SK-N-MC (cell line): ENCODE results near the gene WDR72.
A peak's percentile ranks its signal among the peaks of the same experiment; 100 is the strongest.
"Not testable (repeated sequence)": the region's sequence is repeated elsewhere in the genome, so short reads cannot be mapped to it uniquely, and the experiment has no call there.

ENCODE experiments used
- DNase-seq: peaks from one replicate; pipeline ENCODE4 v3.0.0-alpha.2; 2011; ENCODE audit warnings: low read depth, low spot score
- H3K27ac ChIP-seq: fragments of 200-600 bp; sonication (generic); 2 replicates; pipeline ENCODE4 v1.5.1; 2016; ENCODE audit warnings: mixed run types
- H3K36me3 ChIP-seq: fragments of 200-600 bp; sonication (generic); 2 replicates; pipeline ENCODE4 v1.6.1; 2017; ENCODE audit warnings: antibody characterized with exemption, low read length, mixed read lengths; ENCODE audit not compliant: insufficient read depth
- H3K4me3 ChIP-seq: fragments of 200-600 bp; sonication (generic); 2 replicates; pipeline ENCODE4 v1.5.1; 2016
- H3K9ac ChIP-seq: fragments of 200-600 bp; sonication (generic); 2 replicates; pipeline ENCODE4 v1.8.0; 2017; ENCODE audit warnings: mixed run types, mixed read lengths; ENCODE audit not compliant: insufficient read length
- H3K9me3 ChIP-seq: fragments of 200-600 bp; sonication (generic); 2 replicates; pipeline ENCODE4 v1.6.1; 2017; ENCODE audit warnings: low read depth, mild to moderate bottlenecking, antibody characterized with exemption, low read length, moderate library complexity, mixed read lengths
- EZH2 ChIP-seq: fragments of 200-600 bp; sonication (generic); IDR thresholded peaks from one replicate; pipeline ENCODE4 v1.6.1; 2017; ENCODE audit warnings: antibody characterized with exemption
- FOXP2 ChIP-seq: optimal IDR thresholded peaks from 2 replicates; pipeline ENCODE3; 2011; ENCODE audit warnings: mild to moderate bottlenecking, moderate library complexity; ENCODE audit not compliant: insufficient read depth; ENCODE audit errors: extremely low read length, control extremely low read depth
- POLR2AphosphoS5 ChIP-seq: IDR thresholded peaks from 2 replicates; pipeline ENCODE4 v1.6.1; 2012; ENCODE audit warnings: mild to moderate bottlenecking, low read depth, low read length, borderline replicate concordance

The WDR72 gene

GRCh38 chr15:53759411-53759931 is at the start of gene WDR72:
TSS of gene WDR72 (minus strand) at chr15:53759663. CDS start at chr15:53733149, 26,514 bp downstream.
- Histone ChIP-seq H3K9ac (no peak within 1 kb of the TSS), H3K4me3 (no peak within 1 kb of the TSS), H3K36me3 (no peaks in the 10 kb centered on the region), H3K9me3 (no peaks in the 10 kb centered on the region), H3K27ac (no peak within 1 kb of the TSS)
- no peak for TF ChIP-seq EZH2
- no peak for TF ChIP-seq FOXP2
- no peak for DNase-seq

- Histone ChIP-seq H3K9me3 (no peaks in the 10 kb centered on the region), H3K27ac (peak overlapping the region; percentile 30; the same call in 1 of the 2 replicates), H3K36me3 (no peaks in the 10 kb centered on the region), H3K9ac (no peak overlapping the region), H3K4me3 (peak overlapping the region; percentile 38)
- DNase-seq = no peak
- TF ChIP-seq FOXP2 (no peak), POLR2AphosphoS5 (no peak), EZH2 (no peak)
These were observed 48.7 kb upstream of the WDR72 start for GRCh38 chr15:53808058-53808706.

DNA sequence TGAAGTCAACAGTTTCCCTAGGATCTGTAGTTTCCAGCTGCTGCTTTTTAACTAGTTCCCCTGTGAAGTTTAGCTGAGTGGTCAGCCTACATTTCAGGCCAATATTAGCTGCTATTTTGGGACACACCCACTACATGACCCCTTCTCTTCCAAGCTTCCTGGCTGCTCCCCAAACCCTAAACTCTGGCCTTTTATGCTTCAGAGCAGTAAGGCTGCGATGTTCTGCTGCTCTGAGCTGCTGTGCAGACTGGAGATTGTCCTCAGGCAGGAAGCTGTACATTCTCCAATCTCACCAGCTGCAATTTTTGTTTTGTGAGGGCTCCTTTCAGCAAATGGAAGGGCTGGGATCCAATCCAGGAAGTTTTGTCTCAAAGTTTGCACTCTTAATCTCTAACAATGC is 48.0 kb upstream of the WDR72 start:
- Histone ChIP-seq H3K9me3 (no peaks in the 10 kb centered on the region), H3K9ac (no peak overlapping the region), H3K27ac (0 out of 2 replicates have a peak overlapping the region, but pooled peaks have one; percentile 30), H3K36me3 (no peaks in the 10 kb centered on the region), H3K4me3 (0 out of 2 replicates have a peak overlapping the region, but pooled peaks have one; percentile 21)
- no peak for TF ChIP-seq POLR2AphosphoS5
- no peak for TF ChIP-seq EZH2
- no peak for TF ChIP-seq FOXP2
- no peak for DNase-seq

DNA sequence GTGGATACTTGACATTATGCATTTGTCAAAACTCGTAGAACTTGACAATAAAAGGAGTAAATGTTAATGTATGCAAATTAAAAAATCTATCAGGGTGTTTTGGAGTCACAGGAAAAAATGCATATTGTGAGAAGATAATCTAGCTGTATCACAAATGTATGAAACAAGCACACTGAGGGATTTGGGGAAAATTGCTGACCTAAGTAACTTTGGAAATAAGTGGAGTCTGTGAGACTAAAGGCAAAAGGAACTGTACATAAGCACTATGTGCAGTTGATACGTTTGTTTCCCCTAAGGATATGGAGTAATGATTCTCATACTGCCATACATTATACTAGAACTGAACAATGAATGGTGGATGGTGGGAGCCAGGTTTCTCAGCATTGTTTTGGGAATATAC is 43.2 kb upstream of the WDR72 start:
- TF ChIP-seq EZH2 (no peak), FOXP2 (no peak), POLR2AphosphoS5 (no peak)
- Histone ChIP-seq H3K9ac (no peak overlapping the region), H3K4me3 (no peak overlapping the region), H3K36me3 (no peaks in the 10 kb centered on the region), H3K9me3 (no peaks in the 10 kb centered on the region), H3K27ac (no peak overlapping the region)
- DNase-seq = no peak

GRCh38 chr15:53791581-53791980 is 32.1 kb upstream of the WDR72 start:
- Histone ChIP-seq H3K27ac (no peak overlapping the region), H3K4me3 (no peak overlapping the region), H3K9me3 (no peaks in the 10 kb centered on the region), H3K36me3 (no peaks in the 10 kb centered on the region), H3K9ac (no peak overlapping the region)
- DNase-seq = no peak
- TF ChIP-seq FOXP2 (no peak), POLR2AphosphoS5 (no peak), EZH2 (no peak)

DNA sequence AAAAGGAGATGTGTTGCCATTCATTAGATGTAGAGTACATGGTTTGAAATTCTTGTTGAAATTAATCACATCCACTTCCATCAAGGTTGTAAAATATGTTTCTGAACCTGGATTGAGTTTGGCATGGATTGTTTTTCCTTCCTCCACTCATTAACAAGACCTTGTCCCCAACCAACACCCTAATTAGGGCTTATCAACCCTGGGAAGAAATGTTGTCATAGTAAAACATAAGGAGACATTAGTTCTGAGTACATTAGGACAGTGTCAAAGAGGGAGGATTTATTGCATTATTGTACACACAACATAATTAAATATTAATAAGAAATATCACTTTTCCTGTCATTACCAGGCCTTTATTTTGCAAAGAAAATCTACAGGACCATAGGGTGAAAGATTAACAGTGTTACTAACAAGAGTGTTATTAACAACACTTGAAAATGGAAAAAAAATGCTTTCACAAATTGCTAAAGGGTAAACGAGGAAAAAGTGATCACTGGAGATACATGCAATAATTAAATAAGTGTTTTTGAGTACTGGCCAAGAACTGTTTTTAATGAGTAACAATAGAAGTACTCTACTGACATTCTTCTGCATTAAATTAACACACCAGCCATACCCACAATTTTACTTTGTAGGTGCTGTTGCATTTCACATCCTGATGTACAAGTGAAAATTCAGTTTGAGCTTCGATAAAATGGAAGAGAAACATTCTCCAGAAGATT is 30.4 kb upstream of the WDR72 start:
- H3K9me3 ChIP-seq = no peaks in the 10 kb centered on the region
- H3K27ac ChIP-seq = no peak overlapping the region
- DNase-seq = no peak
- no peak overlapping the region for H3K4me3 ChIP-seq
- TF ChIP-seq EZH2 = no peak
- no peak for TF ChIP-seq FOXP2
- no peak for TF ChIP-seq POLR2AphosphoS5
- no peak overlapping the region for H3K9ac ChIP-seq
- no peaks in the 10 kb centered on the region for H3K36me3 ChIP-seq

DNA sequence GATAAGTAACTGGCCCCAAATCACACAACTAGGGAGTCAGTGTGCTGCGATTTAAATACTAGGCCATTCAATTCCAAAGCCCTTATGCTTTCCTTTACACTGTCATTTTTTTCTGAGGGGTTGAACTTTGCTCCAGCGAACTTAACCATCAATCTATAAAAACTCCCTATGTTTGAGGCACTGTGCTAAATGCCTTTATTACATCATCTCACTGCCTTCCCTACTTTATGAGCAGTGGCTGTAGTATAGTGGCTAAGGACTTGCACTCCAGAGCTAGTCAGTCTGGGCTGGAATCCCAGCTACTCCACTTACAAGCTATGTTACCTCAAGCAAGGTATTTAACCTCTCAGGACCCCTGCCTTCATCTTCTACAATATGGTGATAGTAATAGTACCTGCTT is 26.9 kb upstream of the WDR72 start:
- no peaks in the 10 kb centered on the region for H3K36me3 ChIP-seq
- no peak overlapping the region for H3K4me3 ChIP-seq
- no peak overlapping the region for H3K27ac ChIP-seq
- H3K9me3 ChIP-seq = no peaks in the 10 kb centered on the region
- no peak overlapping the region for H3K9ac ChIP-seq
- no peak for DNase-seq
- TF ChIP-seq EZH2 (no peak), POLR2AphosphoS5 (no peak), FOXP2 (no peak)

- not testable (repeated sequence) for H3K27ac ChIP-seq, H3K9me3 ChIP-seq
These were observed 25.8 kb upstream of the WDR72 start for GRCh38 chr15:53785241-53785640.

More at GRCh38 chr15:53785241-53785640, 25.8 kb upstream of the WDR72 start:
- not testable (repeated sequence) for H3K36me3 ChIP-seq, H3K9ac ChIP-seq, DNase-seq, H3K4me3 ChIP-seq
